Aorta (tissue), 5 donors: Measurements from ENCODE around the gene CAMKK1. TPM values are rescaled to one million over a fixed set of nuclear protein-coding genes. Genes with fewer than 3 reads are reported as not detected.
A peak's percentile ranks its signal among the peaks of the same experiment; 100 is the strongest.

Experiments
- ATAC-seq: fragments of 200-7000 bp; cut with Tn5 transposase; one replicate; pipeline ENCODE4 v1.9.1; 2022; ENCODE audit warnings: moderate library complexity; ENCODE audit not compliant: low FRiP score
- DNase-seq, 2 donors: peaks; one replicate each; pipeline ENCODE4 v3.0.0-alpha.2; 2020
- H3K27ac ChIP-seq, 2 donors: one replicate each; pipeline ENCODE4 v1.5.1; 2013; ENCODE audit warnings: low read length in 2 of 2, mild to moderate bottlenecking in 2 of 2, moderate library complexity in 2 of 2, control low read depth in 1 of 2, inconsistent platforms in 1 of 2, low read depth in 1 of 2
- H3K27me3 ChIP-seq, 2 donors: one replicate each; pipeline ENCODE4 v1.6.1; 2013; ENCODE audit warnings: control low read depth in 1 of 2, low read length in 1 of 2, mild to moderate bottlenecking in 1 of 2, moderate library complexity in 1 of 2; ENCODE audit not compliant: insufficient read depth in 2 of 2, control insufficient read depth in 1 of 2
- H3K36me3 ChIP-seq, 2 donors: one replicate each; pipeline ENCODE4 v1.6.1; 2013; ENCODE audit warnings: control low read depth in 1 of 2, low read length in 1 of 2, mild to moderate bottlenecking in 1 of 2; ENCODE audit not compliant: insufficient read depth in 2 of 2, control insufficient read depth in 1 of 2
- H3K4me1 ChIP-seq, 2 donors: one replicate each; pipeline ENCODE4 v1.6.1; 2013; ENCODE audit warnings: low read length in 2 of 2, control low read depth in 1 of 2, mild to moderate bottlenecking in 1 of 2, moderate library complexity in 1 of 2; ENCODE audit not compliant: insufficient read depth in 2 of 2, control insufficient read depth in 1 of 2
- H3K4me3 ChIP-seq, 2 donors: one replicate each; pipeline ENCODE4 v1.5.1; 2013; ENCODE audit warnings: low read length in 2 of 2, control low read depth in 1 of 2, mild to moderate bottlenecking in 1 of 2
- H3K9me3 ChIP-seq: one replicate; pipeline ENCODE4 v1.6.1; 2013; ENCODE audit warnings: mild to moderate bottlenecking, low read length; ENCODE audit not compliant: control insufficient read depth
- WGBS, 2 donors: extraction: QIAGEN DNeasy Blood & Tissue Kit; methylation state at CpG; one replicate each; pipeline ENCODE4 v1.1.7; 2013; 5-methylcytosine and 5-hydroxymethylcytosine counted together
- intact Hi-C, 2 donors: fragments of 100-400 bp; cut with DNase I; formaldehyde crosslinking; loops; one replicate each; pipeline versions ENCODE4 v1.14.2 to v1.15.0; 2022
- polyA plus RNA-seq, 2 donors: library from polyadenylated mRNA; stranded (reverse); fragments of 200-250 nt; gene quantifications; one replicate each; pipeline ENCODE4 v1.2.3, GENCODE V29; 2013
- total RNA-seq, 2 donors: library from RNA; stranded (reverse); fragmentation: NEBNext Ultra II Directional; extraction: Animal tissue kit (Norgen Biotek cat#: 25700); gene quantifications; one replicate each; pipeline ENCODE4 v1.2.1, GENCODE V29; 2021
- donor health status: healthy with polysubstance abuse.
- donor health status: Bipolar disorder and iron deficiency.
- donor health status: DM: no; HTN: no; CAD: no.
- donor health status: DM: no; HTN: no; CAD: no.
- donor health status: DM: yes; HTN: yes; CAD: no.

CAMKK1 gene
- total and polyA plus RNA-seq, 4 donors = 1.6 to 11.2 (median 4.6) TPM

- no peaks in the 10 kb centered on the region for H3K9me3 ChIP-seq
- no peaks in the 10 kb centered on the region for H3K4me1 ChIP-seq
- no peak for DNase-seq
- H3K27ac ChIP-seq = no peak overlapping the region
- H3K36me3 ChIP-seq = no peaks in the 10 kb centered on the region
- no peak overlapping the region for H3K4me3 ChIP-seq
- WGBS, 2 donors = 77 to 88% methylated on average over 5 of the region's 5 CpGs
- no peaks in the 10 kb centered on the region for H3K27me3 ChIP-seq
- ATAC-seq = no peak
- intact Hi-C loops = no loop called here
These were observed 1.3 kb upstream of the CAMKK1 start for GRCh38 chr17:3894188-3894587.

DNA sequence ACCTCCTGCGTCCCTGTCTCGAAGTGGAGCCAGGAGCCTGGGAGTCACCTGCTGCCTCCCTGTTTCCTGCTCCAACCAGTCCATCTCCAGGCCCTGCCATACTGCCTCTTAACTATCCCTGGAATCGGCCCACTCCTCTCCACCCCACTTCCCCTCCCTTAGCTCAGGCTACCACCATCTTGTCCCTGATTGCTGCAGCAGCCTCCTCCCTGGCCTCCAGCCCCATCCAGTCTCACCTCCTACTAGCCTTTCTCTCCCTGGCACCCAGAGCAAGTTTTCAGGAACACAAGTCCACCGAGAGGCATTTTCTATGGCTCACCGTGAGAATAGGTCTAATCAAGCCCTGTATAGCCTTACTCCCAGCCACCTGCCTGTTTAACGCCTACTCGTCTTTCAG is 865 bp upstream of the CAMKK1 start:
- no peaks in the 10 kb centered on the region for H3K36me3 ChIP-seq
- no peaks in the 10 kb centered on the region for H3K27me3 ChIP-seq
- ATAC-seq (no peak), DNase-seq (no peak)
- no peaks in the 10 kb centered on the region for H3K9me3 ChIP-seq
- H3K4me1 ChIP-seq = no peaks in the 10 kb centered on the region
- no peak overlapping the region for H3K4me3 ChIP-seq
- no peak overlapping the region for H3K27ac ChIP-seq
- 85 to 87% methylated on average over 7 of the region's 7 CpGs for WGBS, 2 donors
- intact Hi-C loops = no loop called here

- no peaks in the 10 kb centered on the region for H3K36me3 ChIP-seq
- H3K27me3 ChIP-seq = no peaks in the 10 kb centered on the region
- H3K9me3 ChIP-seq = no peaks in the 10 kb centered on the region
- intact Hi-C loops = no loop called here
- peak overlapping the region; percentile 19 to 30 for H3K4me3 ChIP-seq
- H3K27ac ChIP-seq = no peak overlapping the region
- WGBS, 2 donors = 1% methylated on average over 87 to 96 of the region's 96 CpGs
- ATAC-seq (peak; percentile 35), DNase-seq (peak; percentile 91 to 92)
- no peaks in the 10 kb centered on the region for H3K4me1 ChIP-seq
These were observed 506 bp downstream of the CAMKK1 start for GRCh38 chr17:3892095-3892998.

GRCh38 chr17:3891626-3892094 is 1.2 kb downstream of the CAMKK1 start:
- intact Hi-C loops = no loop called here
- H3K36me3 ChIP-seq = no peaks in the 10 kb centered on the region
- DNase-seq (no peak), ATAC-seq (no peak)
- H3K4me3 ChIP-seq = no peak overlapping the region
- H3K9me3 ChIP-seq = no peaks in the 10 kb centered on the region
- H3K4me1 ChIP-seq = no peaks in the 10 kb centered on the region
- no peak overlapping the region for H3K27ac ChIP-seq
- H3K27me3 ChIP-seq = no peaks in the 10 kb centered on the region
- 50 to 61% methylated on average over 11 to 12 of the region's 12 CpGs for WGBS, 2 donors

GRCh38 chr17:3890878-3891219 is 2.0 kb downstream of the CAMKK1 start:
- Histone ChIP-seq H3K27me3 (no peaks in the 10 kb centered on the region), H3K36me3 (no peaks in the 10 kb centered on the region), H3K9me3 (no peaks in the 10 kb centered on the region), H3K27ac (peak overlapping the region in 1 of 2 donors; percentile 68), H3K4me3 (no peak overlapping the region), H3K4me1 (no peaks in the 10 kb centered on the region)
- intact Hi-C loops = no loop called here
- DNase-seq (no peak), ATAC-seq (no peak)
- 49% methylated on average over 4 of the region's 4 CpGs for WGBS, 2 donors

- Histone ChIP-seq H3K4me1 (no peaks in the 10 kb centered on the region), H3K4me3 (no peak overlapping the region), H3K27me3 (no peaks in the 10 kb centered on the region), H3K27ac (peak overlapping the region in 1 of 2 donors; percentile 68), H3K36me3 (no peaks in the 10 kb centered on the region), H3K9me3 (no peaks in the 10 kb centered on the region)
- ATAC-seq (peak; percentile 60), DNase-seq (peak; percentile 92 to 97)
- 13 to 14% methylated on average over 19 to 22 of the region's 22 CpGs for WGBS, 2 donors
- intact Hi-C loops = no loop called here
These were observed 2.6 kb downstream of the CAMKK1 start for GRCh38 chr17:3890082-3890877.

GRCh38 chr17:3889325-3890012 is 3.4 kb downstream of the CAMKK1 start:
- intact Hi-C loops = no loop called here
- ATAC-seq (no peak), DNase-seq (no peak)

DNA sequence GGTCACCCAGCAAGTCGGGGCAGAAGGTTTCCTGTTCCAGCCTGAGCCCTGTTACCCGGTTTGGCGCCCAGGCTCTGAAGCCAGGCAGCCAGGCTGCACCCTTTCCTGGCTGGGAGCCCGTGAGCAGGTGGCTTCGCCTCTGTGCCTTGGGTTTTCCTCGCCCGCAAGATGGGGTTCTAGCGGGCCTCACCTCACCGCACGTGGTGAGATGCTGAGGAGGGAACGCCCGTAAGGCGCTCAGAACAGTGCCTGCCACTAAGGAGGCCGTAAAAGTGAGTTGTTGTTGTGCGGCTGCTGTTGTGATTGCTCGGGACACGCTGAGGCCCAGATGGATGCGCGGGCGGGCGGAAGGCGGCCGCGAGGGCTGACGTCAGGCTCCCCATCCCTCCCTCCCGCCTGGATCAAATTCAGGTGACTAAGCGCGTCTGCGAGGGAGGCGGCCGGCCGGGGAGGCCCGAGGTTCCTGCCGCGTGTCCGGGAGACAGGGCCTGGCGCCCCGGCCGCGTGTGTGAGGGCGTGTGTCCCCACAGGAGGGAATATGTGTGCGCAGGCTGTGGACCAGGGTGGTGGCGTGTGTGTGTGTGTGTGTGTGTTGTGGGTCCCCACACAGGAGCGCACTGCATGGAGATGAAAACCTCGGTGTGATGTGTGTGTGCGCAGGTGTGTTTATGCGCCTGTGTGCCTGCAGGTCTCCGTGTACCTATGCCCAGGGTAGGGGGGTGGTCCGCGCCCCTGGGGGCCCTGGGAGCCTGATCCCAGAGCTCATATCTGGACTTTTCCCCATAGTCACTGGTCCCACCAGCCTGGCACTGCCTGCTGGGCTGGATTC is 4.3 kb downstream of the CAMKK1 start:
- H3K9me3 ChIP-seq = no peaks in the 10 kb centered on the region
- peak; percentile 66 for ATAC-seq
- peak; percentile 81 to 92 for DNase-seq
- H3K4me3 ChIP-seq = no peak overlapping the region
- WGBS, 2 donors = 70 to 79% methylated on average over 50 of the region's 50 CpGs
- H3K27me3 ChIP-seq = no peaks in the 10 kb centered on the region
- H3K27ac ChIP-seq = peak overlapping the region in 1 of 2 donors; percentile 17
- no peaks in the 10 kb centered on the region for H3K36me3 ChIP-seq
- intact Hi-C loops = no loop called here
- no peaks in the 10 kb centered on the region for H3K4me1 ChIP-seq

More at GRCh38 chr17:3889325-3890012, 3.4 kb downstream of the CAMKK1 start:
- WGBS, 2 donors = 45 to 51% methylated on average over 16 to 17 of the region's 17 CpGs
- peak overlapping the region in 1 of 2 donors; percentile 52 for H3K27ac ChIP-seq
- no peaks in the 10 kb centered on the region for H3K27me3 ChIP-seq
- no peaks in the 10 kb centered on the region for H3K9me3 ChIP-seq
- no peak overlapping the region for H3K4me3 ChIP-seq
- no peaks in the 10 kb centered on the region for H3K36me3 ChIP-seq
- H3K4me1 ChIP-seq = no peaks in the 10 kb centered on the region
